Thyroid gland (tissue), 4 donors: ENCODE measurements around the gene GTSE1. TPM values are rescaled to one million over a fixed set of nuclear protein-coding genes. Genes with fewer than 3 reads are reported as not detected.

Experiments
- DNase-seq, 2 donors: peaks; one replicate each; pipeline ENCODE4 v3.0.0-alpha.2; 2019
- H3K27ac ChIP-seq, 3 donors: fragments of 200-600 bp; sonication (generic); 1 replicate in 2 of 3; 2 replicates in 1 of 3; pipeline ENCODE4 v1.5.1; 2016 to 2019; ENCODE audit warnings: mild to moderate bottlenecking in 1 of 3, moderate library complexity in 1 of 3
- H3K27me3 ChIP-seq: fragments of 200-600 bp; sonication (generic); one replicate; pipeline ENCODE4 v1.5.1; 2019
- H3K36me3 ChIP-seq, 2 donors: fragments of 200-600 bp; sonication (generic); one replicate each; pipeline ENCODE4 v1.5.1; 2016 to 2019
- H3K4me1 ChIP-seq, 2 donors: fragments of 200-600 bp; sonication (generic); one replicate each; pipeline ENCODE4 v1.5.1; 2017 to 2019
- H3K4me3 ChIP-seq, 3 donors: fragments of 200-600 bp; sonication (generic); replicated peaks in 1 of 3; 1 replicate in 2 of 3; 2 replicates in 1 of 3; pipeline ENCODE4 v1.5.1; 2016; ENCODE audit warnings: mild to moderate bottlenecking in 1 of 3
- H3K9me3 ChIP-seq: fragments of 200-600 bp; sonication (generic); one replicate; pipeline ENCODE4 v1.5.1; 2017
- POLR2A ChIP-seq, 2 donors: fragments of 450-650 bp; IDR thresholded peaks; one replicate each; pipeline ENCODE4 v1.6.1; 2017; ENCODE audit warnings: antibody characterized with exemption in 2 of 2, mild to moderate bottlenecking in 2 of 2, moderate library complexity in 1 of 2
- WGBS, 2 donors: methylation state at CpG; one replicate each; pipeline ENCODE4 v1.1.5; 2017; 5-methylcytosine and 5-hydroxymethylcytosine counted together
- intact Hi-C: fragments of 100-400 bp; cut with DNase I; formaldehyde crosslinking; loops from one replicate; pipeline ENCODE4 v1.15.1; 2023
- total RNA-seq, 4 donors: library from RNA; depleted of rRNA; stranded (reverse); fragments of >200 nt; gene quantifications; one replicate each; pipeline ENCODE4 v1.2.3, GENCODE V29; 2016
- TF ChIP-seq, protein P1 (sequence below), 6 experiments: fragments of 200-600 bp in 3 of 6; fragments of 450-650 bp in 3 of 6; sonication (generic) in 3 of 6; IDR thresholded peaks; one replicate each; pipeline ENCODE4 v1.5.1; 2016 to 2019; ENCODE audit warnings: antibody characterized with exemption in 6 of 6, mild to moderate bottlenecking in 2 of 6, inconsistent platforms in 1 of 6, moderate library complexity in 1 of 6

Gene GTSE1
- total RNA-seq, 4 donors from 2014 or later, result 0.22 to 0.27 (median 0.25) TPM; not detected in 1

DNA sequence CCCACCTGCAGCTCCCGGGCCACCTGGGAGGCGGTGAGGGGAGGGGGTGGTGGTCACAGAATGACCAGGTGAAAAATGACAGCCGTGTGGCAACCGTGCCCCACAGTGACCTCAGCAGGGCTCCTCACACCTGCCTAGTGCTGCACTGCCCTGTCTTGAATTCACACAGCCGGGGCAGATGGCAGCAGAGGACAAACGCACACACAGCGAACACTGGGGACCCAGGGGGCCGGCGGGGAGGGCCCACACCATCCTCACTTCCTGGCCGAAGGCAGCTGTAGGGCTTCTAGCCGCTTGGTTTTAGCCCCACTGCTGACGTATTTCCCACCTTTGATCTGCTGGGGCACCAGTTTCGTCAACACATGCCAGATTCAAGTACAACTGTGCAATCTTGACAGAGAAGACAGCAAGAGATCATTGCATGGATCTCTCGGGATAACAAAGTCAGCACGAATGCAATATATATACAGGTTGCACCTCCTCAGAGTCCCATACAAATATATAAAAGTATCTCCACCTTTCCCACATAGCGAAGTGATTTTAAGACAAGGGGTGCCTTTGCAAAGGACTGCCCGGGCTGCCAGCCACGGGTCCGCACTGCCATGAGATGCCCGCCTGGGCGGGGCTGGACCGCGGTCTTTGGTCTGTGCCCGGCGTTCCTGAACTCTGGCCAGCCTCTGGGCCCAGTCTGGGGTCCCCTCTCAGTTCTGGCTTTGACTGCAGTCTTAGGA lies 65.7 kb downstream of the GTSE1 start:
- DNase-seq, result no peak
- TF ChIP-seq POLR2A (IDR thresholded peaks at IDR 0.05), result no peak
- TF ChIP-seq, protein P1, sequence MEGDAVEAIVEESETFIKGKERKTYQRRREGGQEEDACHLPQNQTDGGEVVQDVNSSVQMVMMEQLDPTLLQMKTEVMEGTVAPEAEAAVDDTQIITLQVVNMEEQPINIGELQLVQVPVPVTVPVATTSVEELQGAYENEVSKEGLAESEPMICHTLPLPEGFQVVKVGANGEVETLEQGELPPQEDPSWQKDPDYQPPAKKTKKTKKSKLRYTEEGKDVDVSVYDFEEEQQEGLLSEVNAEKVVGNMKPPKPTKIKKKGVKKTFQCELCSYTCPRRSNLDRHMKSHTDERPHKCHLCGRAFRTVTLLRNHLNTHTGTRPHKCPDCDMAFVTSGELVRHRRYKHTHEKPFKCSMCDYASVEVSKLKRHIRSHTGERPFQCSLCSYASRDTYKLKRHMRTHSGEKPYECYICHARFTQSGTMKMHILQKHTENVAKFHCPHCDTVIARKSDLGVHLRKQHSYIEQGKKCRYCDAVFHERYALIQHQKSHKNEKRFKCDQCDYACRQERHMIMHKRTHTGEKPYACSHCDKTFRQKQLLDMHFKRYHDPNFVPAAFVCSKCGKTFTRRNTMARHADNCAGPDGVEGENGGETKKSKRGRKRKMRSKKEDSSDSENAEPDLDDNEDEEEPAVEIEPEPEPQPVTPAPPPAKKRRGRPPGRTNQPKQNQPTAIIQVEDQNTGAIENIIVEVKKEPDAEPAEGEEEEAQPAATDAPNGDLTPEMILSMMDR (IDR thresholded peaks at IDR 0.05), result no peak
- Histone ChIP-seq H3K4me3 (no peak overlapping the region), H3K36me3 (peaks cover 0 to 26% of the 10 kb centered on the region in 2 donors), H3K4me1 (peaks cover 0 to 7% of the 10 kb centered on the region in 2 donors), H3K9me3 (no peaks in the 10 kb centered on the region), H3K27me3 (no peaks in the 10 kb centered on the region), H3K27ac (no peak overlapping the region)
- 81 to 86% methylated on average over 18 to 24 of the region's 25 CpGs for WGBS, 2 donors
- intact Hi-C loops, result no loop called here

DNA sequence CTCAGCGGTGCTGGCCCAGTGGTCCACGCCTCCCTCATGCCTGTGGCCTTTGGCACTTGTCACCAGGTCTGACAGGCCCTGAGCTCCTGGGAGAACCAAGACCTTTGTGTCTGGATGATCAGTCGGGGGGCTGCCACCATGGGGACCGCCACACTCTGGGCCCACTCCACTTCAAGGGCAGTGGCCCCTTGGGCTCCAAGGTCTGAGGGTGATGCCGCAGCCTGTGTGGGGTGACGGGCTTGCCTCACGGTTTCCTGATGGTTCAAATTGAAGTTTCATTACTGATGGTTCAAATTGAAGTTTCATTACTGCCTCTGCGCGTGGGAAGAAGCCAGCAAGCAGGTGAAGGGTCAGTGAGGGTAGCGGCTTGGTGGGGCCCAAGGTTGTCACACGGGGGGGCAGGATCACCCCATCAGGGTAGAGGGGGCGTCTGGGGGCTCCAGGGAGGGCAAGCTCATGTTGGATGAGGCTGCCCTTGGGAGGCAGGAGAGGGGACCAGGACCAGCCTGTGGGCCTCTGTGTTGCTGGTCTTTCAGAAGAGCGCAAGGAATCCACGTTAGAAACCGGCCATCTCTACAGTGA lies 66.4 kb downstream of the GTSE1 start:
- WGBS, 2 donors, result 95% methylated on average over 13 to 15 of the region's 15 CpGs
- TF ChIP-seq POLR2A (IDR thresholded peaks at IDR 0.05), result no peak
- TF ChIP-seq, protein P1 (IDR thresholded peaks at IDR 0.05), result no peak
- H3K4me1 ChIP-seq, result peaks cover 0 to 6% of the 10 kb centered on the region in 2 donors
- H3K9me3 ChIP-seq, result no peaks in the 10 kb centered on the region
- peaks cover 0 to 26% of the 10 kb centered on the region in 2 donors for H3K36me3 ChIP-seq
- no peaks in the 10 kb centered on the region for H3K27me3 ChIP-seq
- H3K4me3 ChIP-seq, result no peak overlapping the region
- DNase-seq, result no peak
- intact Hi-C loops, result no loop called here
- no peak overlapping the region for H3K27ac ChIP-seq

DNA sequence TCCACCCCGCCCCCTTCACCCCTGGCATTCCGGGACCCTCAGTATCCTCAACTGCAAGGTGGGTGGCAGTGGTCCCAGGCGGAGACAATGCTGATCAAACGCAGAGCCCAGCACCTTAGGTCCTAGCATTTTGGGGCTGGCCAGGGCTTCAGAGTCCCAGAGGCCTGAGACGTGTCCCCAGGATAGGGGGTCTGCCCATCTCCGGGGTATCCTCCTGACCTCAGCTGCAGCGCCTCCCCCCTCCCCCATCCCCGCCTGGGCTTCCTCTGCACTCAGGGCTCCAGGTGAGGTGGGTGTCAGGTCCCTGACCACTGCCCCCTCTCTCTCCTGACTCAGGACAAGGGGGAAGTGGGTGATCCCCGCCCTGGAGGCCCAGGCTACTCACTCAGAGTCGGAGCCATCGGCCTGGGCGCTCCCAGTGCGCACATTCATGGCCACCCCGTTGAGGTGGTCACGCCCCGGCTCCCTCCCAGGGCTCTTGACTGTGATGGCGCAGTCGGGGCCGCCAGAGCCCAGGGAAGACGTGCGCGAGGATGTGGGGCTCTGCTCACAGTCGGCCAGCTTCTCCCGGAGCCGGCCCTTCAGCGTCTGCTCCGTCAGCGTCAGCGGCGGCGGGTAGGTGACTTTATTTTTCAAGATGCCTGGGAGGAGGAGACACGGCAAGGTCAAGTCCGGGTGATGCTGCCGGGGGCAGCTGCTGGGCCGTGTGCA lies 67.1 kb downstream of the GTSE1 start:
- H3K27ac ChIP-seq, result no peak overlapping the region
- no peak for DNase-seq
- H3K4me3 ChIP-seq, result no peak overlapping the region
- H3K27me3 ChIP-seq, result no peaks in the 10 kb centered on the region
- TF ChIP-seq, protein P1 (IDR thresholded peaks at IDR 0.05), result no peak
- TF ChIP-seq POLR2A (IDR thresholded peaks at IDR 0.05), result no peak
- intact Hi-C loops, result no loop called here
- 86 to 93% methylated on average over 6 to 31 of the region's 35 CpGs for WGBS, 2 donors
- H3K9me3 ChIP-seq, result no peaks in the 10 kb centered on the region
- H3K4me1 ChIP-seq, result no peaks in the 10 kb centered on the region
- peaks cover 0 to 26% of the 10 kb centered on the region in 2 donors for H3K36me3 ChIP-seq

DNA sequence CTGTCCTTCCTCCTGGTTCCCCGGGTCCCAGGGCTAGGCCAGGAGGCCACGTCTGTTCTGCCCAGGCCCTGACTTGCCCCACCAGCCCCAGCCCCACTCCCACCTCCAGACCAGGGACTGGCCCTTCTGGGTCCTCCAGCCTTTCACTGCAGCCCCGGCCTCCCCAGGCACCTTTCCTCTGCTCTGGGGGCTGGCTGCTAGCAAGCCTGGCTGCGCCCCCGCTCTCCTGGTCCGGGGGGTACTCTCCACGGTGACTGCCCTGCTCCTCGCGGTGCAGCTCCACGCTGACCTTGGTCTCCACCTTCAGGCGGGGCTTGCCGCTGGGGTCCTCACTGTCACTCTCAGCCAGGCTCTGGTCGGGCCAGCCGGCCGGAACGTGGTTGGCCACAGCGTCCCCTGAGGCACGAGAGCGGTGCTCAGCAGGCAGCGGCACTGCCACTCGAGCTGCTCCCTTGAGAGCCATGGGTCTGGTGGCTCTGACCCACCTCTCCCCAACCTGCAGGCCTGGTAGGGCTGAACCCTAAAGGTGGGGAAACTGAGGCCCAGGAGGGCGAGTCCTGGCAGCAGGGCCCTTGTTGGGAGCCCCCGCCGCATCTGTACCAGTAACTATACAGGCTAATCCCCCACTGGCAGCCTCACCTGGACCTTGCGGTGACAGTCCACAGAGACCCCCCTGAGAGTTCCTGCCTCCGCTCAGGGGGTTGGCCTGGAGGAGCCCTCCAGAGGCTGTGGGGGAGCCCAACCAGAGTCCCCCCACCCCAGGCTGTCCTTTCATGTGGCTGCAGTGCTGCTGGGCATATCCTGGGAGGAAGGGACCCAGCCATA lies 67.9 kb downstream of the GTSE1 start:
- Histone ChIP-seq H3K36me3 (peaks cover 0 to 26% of the 10 kb centered on the region in 2 donors), H3K27ac (no peak overlapping the region), H3K4me1 (no peaks in the 10 kb centered on the region), H3K4me3 (no peak overlapping the region), H3K27me3 (no peaks in the 10 kb centered on the region), H3K9me3 (no peaks in the 10 kb centered on the region)
- TF ChIP-seq POLR2A (IDR thresholded peaks at IDR 0.05), result no peak
- TF ChIP-seq, protein P1 (IDR thresholded peaks at IDR 0.05), result no peak
- 61 to 78% methylated on average over 7 to 16 of the region's 26 CpGs for WGBS, 2 donors
- DNase-seq, result peak in 1 of 2 donors; percentile 44
- intact Hi-C loops, result loop anchor here (5.0 kb wide), 1 partner anchor 178 kb away; no protein-coding TSS in a partner anchor
